Lower leg skin (tissue), 4 donors: ENCODE data around the gene CD247. TPM values are rescaled to one million over a fixed set of nuclear protein-coding genes. Genes with fewer than 3 reads are reported as not detected.

Experiments
- DNase-seq, 2 donors: peaks; one replicate each; pipeline ENCODE4 v3.0.0-alpha.2; 2019; ENCODE audit warnings: low spot score in 2 of 2
- H3K4me3 ChIP-seq: fragments of 200-600 bp; sonication (generic); 2 replicates; pipeline ENCODE4 v1.5.1; 2017; ENCODE audit warnings: mild to moderate bottlenecking, low read depth; ENCODE audit not compliant: poor library complexity, severe bottlenecking
- POLR2A ChIP-seq, 2 donors: fragments of 450-650 bp; IDR thresholded peaks; one replicate each; pipeline ENCODE4 v1.6.1; 2016 to 2017; ENCODE audit warnings: antibody characterized with exemption in 2 of 2, mild to moderate bottlenecking in 1 of 2, moderate library complexity in 1 of 2
- WGBS, 2 donors: methylation state at CpG; one replicate each; pipeline ENCODE4 v1.1.5; 2018; 5-methylcytosine and 5-hydroxymethylcytosine counted together
- intact Hi-C: fragments of 100-400 bp; cut with DNase I; formaldehyde crosslinking; loops from one replicate; pipeline ENCODE4 v1.15.0; 2023; ENCODE audit warnings: low total_unique reads
- total RNA-seq, 4 donors: library from RNA; depleted of rRNA; stranded (reverse); fragments of >200 nt; gene quantifications; one replicate each; pipeline ENCODE4 v1.1.0, GENCODE V29; 2016
- TF ChIP-seq, protein P1 (sequence below), 3 donors: fragments of 450-650 bp; IDR thresholded peaks; one replicate each; pipeline ENCODE4 v1.5.1; 2016; ENCODE audit warnings: antibody characterized with exemption in 3 of 3, mild to moderate bottlenecking in 3 of 3, moderate library complexity in 2 of 3

The CD247 gene
- total RNA-seq, 4 donors from 2014 or later, result 0.27 to 0.61 (median 0.58) TPM; not detected in 1

DNA sequence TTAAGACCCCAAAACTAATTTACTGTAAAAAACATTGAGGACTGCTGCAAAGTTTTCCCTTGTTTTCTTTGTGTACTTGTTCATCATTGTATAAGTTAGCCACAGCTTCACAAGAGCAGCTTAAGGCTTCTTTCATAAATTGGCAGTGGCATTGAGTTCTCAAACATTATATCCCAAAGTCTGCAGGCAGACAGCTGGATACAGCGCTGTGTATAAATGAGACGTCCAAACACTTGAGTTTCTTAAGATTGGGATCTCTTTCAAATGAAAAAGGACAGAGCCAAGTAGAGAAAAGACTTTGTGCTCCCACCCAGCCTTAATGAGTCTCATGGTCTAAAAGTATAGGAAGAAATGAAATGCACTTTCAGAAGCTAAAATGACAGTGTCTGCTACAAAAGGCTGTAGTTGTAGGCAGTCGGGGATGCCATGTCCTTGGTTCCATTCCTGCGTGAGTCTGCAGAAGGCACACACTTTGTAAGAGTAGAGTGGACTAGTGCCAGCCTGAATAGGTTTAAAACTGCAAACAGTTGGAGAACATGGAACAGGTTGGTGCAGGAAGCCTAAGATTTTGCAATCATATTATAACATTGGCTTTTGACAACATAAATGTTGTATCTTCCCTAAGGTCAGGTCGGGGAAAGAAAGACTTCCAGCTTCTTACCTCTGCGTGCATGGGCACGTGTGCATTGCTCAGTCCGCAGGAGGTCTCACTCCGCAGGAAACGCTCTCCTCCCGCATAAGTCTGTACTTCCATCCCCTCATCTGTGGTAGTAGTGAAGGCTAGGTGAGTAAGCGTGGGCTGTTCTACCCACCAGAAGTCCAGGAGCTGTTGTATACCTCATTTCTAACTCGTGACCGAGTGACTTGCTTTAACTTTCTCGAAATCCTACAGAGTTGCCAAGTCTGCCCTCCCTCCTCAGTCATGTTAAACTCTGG is 94.4 kb downstream of the CD247 start:
- intact Hi-C loops, result no loop called here
- no peak overlapping the region for H3K4me3 ChIP-seq
- WGBS, 2 donors, result 62 to 63% methylated on average over 15 of the region's 15 CpGs
- no peak for TF ChIP-seq POLR2A (IDR thresholded peaks at IDR 0.05)
- TF ChIP-seq, protein P1, sequence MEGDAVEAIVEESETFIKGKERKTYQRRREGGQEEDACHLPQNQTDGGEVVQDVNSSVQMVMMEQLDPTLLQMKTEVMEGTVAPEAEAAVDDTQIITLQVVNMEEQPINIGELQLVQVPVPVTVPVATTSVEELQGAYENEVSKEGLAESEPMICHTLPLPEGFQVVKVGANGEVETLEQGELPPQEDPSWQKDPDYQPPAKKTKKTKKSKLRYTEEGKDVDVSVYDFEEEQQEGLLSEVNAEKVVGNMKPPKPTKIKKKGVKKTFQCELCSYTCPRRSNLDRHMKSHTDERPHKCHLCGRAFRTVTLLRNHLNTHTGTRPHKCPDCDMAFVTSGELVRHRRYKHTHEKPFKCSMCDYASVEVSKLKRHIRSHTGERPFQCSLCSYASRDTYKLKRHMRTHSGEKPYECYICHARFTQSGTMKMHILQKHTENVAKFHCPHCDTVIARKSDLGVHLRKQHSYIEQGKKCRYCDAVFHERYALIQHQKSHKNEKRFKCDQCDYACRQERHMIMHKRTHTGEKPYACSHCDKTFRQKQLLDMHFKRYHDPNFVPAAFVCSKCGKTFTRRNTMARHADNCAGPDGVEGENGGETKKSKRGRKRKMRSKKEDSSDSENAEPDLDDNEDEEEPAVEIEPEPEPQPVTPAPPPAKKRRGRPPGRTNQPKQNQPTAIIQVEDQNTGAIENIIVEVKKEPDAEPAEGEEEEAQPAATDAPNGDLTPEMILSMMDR (IDR thresholded peaks at IDR 0.05), result no peak
- DNase-seq, result peak in 1 of 2 donors; percentile 58

DNA sequence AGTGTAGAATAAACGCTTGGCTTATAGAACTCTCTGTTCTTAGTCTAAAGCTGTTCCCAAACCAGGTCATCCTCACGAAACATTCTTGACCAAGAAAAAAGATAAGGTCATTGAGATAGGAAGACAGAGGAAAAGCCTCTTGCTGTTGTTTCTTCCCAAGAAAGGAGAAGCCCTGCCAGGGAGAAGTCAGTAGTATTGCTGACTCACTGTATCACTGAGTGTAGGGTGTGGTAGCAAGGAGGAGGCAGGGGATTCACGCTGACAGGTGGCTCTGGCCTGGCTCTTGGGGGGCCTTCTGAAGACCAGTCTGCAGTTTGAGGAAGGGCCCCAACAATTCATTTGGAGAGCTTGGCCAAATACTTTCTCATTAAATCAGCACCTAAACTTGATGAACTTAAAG is 97.8 kb downstream of the CD247 start:
- intact Hi-C loops, result no loop called here
- 21 to 53% methylated on average over 3 of the region's 3 CpGs for WGBS, 2 donors
- DNase-seq, result no peak
- no peak overlapping the region for H3K4me3 ChIP-seq
- no peak for TF ChIP-seq POLR2A (IDR thresholded peaks at IDR 0.05)
- TF ChIP-seq, protein P1 (IDR thresholded peaks at IDR 0.05), result no peak

DNA sequence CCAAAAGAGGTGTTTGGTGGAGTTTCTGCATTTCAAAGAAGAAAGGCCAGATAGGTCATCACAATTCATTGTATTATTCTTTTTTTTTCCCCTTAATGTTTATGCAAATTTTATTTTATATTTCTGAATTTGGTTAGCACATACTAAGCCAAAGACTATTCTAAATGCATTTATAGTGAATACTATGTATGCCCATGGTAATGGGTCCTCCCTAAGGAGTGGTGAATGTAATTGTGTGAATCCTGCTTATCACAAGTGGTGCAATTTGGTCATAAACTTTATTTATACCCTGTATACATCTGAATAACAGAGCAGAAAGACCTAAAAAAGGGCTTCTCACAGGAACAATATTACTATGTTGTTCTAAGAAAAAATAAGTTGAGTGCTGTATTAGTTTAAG is 99.1 kb downstream of the CD247 start:
- no peak overlapping the region for H3K4me3 ChIP-seq
- intact Hi-C loops, result no loop called here
- no peak for TF ChIP-seq POLR2A (IDR thresholded peaks at IDR 0.05)
- TF ChIP-seq, protein P1 (IDR thresholded peaks at IDR 0.05), result no peak
- DNase-seq, result no peak

DNA sequence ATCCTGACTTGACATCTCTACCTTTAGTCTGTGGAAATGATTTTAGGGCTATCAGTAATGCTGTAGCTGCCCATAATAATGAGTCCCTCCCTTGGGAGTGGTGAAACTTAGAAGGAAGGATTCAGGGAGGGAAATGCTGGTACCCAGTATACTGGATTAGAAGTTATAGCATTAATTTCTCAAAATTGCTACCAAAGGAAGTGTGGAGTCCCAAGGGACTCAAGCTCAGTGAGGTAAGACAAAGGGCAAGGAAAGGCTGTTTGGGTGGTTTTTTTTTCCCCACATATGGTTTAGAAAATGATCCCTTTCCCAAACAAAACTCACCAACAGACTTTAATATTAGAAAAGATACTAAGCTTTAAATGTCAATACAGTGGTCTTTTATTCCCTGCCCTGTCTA is 99.9 kb downstream of the CD247 start:
- TF ChIP-seq, protein P1 (IDR thresholded peaks at IDR 0.05), result no peak
- TF ChIP-seq POLR2A (IDR thresholded peaks at IDR 0.05), result no peak
- intact Hi-C loops, result no loop called here
- H3K4me3 ChIP-seq, result no peak overlapping the region
- DNase-seq, result no peak

DNA sequence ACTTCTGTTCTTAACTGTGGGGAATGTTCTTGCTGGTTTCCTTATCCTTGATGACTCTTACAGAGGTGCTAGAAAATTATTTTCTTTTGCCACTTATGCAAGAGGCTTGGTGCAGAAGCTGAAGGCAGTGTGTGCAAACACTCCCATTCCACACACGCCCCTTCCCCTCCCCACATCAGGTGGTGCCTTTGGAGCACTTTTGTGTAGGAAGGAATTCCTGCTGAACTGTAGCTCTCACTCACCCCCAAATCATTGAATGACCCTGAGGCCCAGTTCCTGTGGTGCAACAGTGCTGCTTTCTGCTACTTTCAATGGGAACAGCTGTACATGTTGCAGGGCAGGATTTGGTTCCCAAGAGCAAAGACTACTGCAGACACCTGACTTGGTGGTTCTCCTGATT is 101.8 kb downstream of the CD247 start:
- no peak overlapping the region for H3K4me3 ChIP-seq
- no peak for DNase-seq
- no peak for TF ChIP-seq POLR2A (IDR thresholded peaks at IDR 0.05)
- TF ChIP-seq, protein P1 (IDR thresholded peaks at IDR 0.05), result no peak
- intact Hi-C loops, result no loop called here
- WGBS, 2 donors, result 50 to 81% methylated on average over 1 of the region's 1 CpG
